ENCODE measurements around the gene RAP1A.

GRCh38 chr1:111600886-111601386 is 18.7 kb upstream of the RAP1A start:
- no peak for TF ChIP-seq CTCF (conservative IDR thresholded peaks at IDR 0.05 in 1 of 2, IDR thresholded peaks at IDR 0.05 in 1 of 2; ENCODE audit: extremely low read depth in 1 of 2, insufficient read depth in 1 of 2, low read depth in 1 of 2, low read length in 2 of 2)
- no peak for TF ChIP-seq EZH2 (IDR thresholded peaks at IDR 0.05; ENCODE audit: borderline replicate concordance, low read length)
